Brain microvascular endothelial cell (primary cell): Measurements from ENCODE around the gene GMIP.

Experiments used
- DNase-seq: peaks from one replicate; pipeline ENCODE4 v3.0.0-alpha.2; 2020
- H3K27ac ChIP-seq: fragments of 250-450 bp; sonication (Bioruptor Pico); 2 replicates; pipeline ENCODE4 v1.5.1; 2020; ENCODE audit warnings: mild to moderate bottlenecking, moderate library complexity
- H3K27me3 ChIP-seq: fragments of 250-450 bp; sonication (Bioruptor Pico); replicated peaks from 2 replicates; pipeline ENCODE4 v1.5.1; 2020; ENCODE audit warnings: mild to moderate bottlenecking
- H3K36me3 ChIP-seq: fragments of 250-450 bp; sonication (Bioruptor Pico); replicated peaks from 2 replicates; pipeline ENCODE4 v1.5.1; 2020; ENCODE audit warnings: mild to moderate bottlenecking
- H3K4me3 ChIP-seq: 2 replicates; pipeline ENCODE4 v1.5.1; 2011; ENCODE audit warnings: low read depth, mild to moderate bottlenecking, control low read depth, low read length, moderate library complexity
- in situ Hi-C: cut with HindIII; loops from 2 replicates; pipeline ENCODE4 v1.10.0; 2017; ENCODE audit warnings: low sequenced_read_pairs, low pct_ligation_motif_present
- TF ChIP-seq, protein P1 (sequence below): IDR thresholded peaks from 2 replicates; pipeline ENCODE4 v1.5.1; 2011; ENCODE audit warnings: low read depth, mild to moderate bottlenecking, moderate library complexity, low read length, control low read depth, inconsistent platforms; ENCODE audit errors: missing control alignments

Gene GMIP

DNA sequence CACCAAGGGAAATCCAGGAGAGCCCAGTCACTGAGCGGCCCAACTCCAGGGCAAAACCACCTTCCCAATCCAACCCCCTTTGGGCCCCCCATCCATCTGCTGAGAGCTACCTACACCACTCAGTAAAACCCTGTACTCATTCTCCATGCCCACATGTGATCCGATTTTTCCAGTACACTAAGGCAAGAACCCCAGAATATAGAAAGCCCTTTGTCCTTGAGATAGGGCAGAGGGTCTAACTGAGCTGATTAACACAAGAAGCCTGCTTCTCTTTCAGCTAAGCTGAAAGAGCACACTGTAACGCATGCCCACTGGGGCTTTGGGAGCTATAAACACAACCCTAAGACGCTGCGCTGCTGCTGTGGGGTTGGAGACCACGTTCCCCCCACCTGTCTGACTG is 61.0 kb downstream of the GMIP start:
- no peaks in the 10 kb centered on the region for H3K27me3 ChIP-seq
- no peaks in the 10 kb centered on the region for H3K36me3 ChIP-seq
- H3K27ac ChIP-seq: no peak overlapping the region
- TF ChIP-seq, protein P1, sequence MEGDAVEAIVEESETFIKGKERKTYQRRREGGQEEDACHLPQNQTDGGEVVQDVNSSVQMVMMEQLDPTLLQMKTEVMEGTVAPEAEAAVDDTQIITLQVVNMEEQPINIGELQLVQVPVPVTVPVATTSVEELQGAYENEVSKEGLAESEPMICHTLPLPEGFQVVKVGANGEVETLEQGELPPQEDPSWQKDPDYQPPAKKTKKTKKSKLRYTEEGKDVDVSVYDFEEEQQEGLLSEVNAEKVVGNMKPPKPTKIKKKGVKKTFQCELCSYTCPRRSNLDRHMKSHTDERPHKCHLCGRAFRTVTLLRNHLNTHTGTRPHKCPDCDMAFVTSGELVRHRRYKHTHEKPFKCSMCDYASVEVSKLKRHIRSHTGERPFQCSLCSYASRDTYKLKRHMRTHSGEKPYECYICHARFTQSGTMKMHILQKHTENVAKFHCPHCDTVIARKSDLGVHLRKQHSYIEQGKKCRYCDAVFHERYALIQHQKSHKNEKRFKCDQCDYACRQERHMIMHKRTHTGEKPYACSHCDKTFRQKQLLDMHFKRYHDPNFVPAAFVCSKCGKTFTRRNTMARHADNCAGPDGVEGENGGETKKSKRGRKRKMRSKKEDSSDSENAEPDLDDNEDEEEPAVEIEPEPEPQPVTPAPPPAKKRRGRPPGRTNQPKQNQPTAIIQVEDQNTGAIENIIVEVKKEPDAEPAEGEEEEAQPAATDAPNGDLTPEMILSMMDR: no peak
- no peak for DNase-seq
- in situ Hi-C loops: no loop called here
- no peak overlapping the region for H3K4me3 ChIP-seq

DNA sequence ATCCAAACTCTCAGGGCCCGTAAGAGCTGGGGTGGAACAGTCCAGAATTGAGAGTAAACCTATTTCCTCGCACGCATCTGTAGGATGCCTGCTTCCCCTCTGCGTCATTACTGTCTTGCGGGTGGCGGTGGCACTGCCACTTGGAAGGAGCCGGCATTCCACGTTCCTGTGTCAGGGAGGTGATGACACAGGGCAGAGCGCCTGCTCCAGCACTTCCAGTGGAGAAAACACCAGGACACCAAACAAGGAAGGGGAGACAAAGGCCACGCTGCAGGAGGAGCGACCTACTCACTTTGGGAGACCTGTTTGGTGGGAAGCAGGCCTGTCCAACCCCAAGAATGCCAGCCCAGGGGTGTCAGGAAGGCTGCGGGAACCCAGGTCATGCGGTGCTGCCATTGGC is 62.1 kb downstream of the GMIP start:
- no peaks in the 10 kb centered on the region for H3K36me3 ChIP-seq
- no peak overlapping the region for H3K27ac ChIP-seq
- in situ Hi-C loops: no loop called here
- DNase-seq: no peak
- TF ChIP-seq, protein P1: no peak
- H3K4me3 ChIP-seq: no peak overlapping the region
- no peaks in the 10 kb centered on the region for H3K27me3 ChIP-seq

DNA sequence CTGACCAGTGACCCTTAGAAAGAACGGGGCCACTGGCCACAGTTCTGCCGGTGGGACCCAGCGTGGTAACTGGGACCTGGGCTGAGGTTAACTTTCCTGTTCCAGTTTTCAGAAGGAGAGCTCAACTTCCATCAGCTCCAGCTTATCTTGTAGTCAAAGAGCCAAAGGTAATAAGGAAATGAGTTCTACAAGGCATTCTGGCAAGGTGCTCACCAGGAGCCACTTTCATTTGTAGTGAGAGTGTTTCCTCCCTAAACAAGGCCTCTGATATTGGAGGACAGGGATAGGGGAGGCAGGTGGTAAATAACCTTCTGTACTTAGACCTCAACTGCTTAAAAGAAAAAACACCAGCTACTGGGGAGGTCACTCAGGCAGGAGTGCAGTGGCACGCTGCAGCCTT is 63.0 kb downstream of the GMIP start:
- TF ChIP-seq, protein P1: no peak
- in situ Hi-C loops: no loop called here

DNA sequence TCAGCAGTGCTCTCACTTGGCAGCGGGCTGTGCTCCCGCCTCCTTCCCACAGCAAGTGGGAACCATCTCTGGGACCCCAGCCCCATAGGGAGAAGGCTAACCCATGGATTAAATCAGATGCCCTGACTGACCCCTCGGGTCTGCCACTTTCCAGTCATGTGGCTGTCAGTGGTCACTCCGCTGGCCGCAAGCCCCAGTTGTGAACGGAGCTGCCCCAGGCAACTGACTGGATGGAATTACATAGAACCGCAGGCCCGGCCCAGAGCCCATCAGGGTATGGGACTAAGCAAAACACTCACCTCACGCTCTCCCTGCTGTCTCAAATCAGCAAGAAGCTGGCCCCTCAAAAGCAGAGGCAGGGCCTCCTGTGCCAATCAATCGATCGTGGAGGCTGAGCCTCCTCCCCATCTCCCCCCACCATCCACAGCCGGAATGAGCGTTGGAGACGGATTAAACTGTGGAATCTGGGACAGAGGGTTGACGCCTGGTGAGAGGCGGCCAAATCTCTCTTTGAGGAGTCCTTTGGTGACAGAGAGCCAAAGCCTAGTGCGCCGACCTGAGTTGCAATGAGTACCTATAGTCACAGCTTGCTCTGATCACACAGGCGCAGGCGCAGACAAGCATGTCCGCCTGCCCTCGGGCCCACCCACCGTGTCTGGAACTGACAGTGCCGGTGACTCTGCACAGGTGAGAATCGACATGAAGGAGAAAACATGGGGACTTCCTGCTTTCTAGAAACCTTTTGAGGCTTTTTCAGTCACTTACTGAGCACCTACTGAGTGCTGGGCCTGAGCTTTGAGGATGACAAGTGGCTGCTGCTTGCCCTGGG is 63.7 kb downstream of the GMIP start:
- in situ Hi-C loops: no loop called here
- DNase-seq: no peak

More for the DNA sequence above, 63.0 kb downstream of the GMIP start:
- DNase-seq: no peak
- no peak overlapping the region for H3K27ac ChIP-seq
- H3K36me3 ChIP-seq: no peaks in the 10 kb centered on the region
- no peaks in the 10 kb centered on the region for H3K27me3 ChIP-seq
- H3K4me3 ChIP-seq: no peak overlapping the region

More for the DNA sequence above, 63.7 kb downstream of the GMIP start:
- Histone ChIP-seq H3K27me3 (no peaks in the 10 kb centered on the region), H3K27ac (no peak overlapping the region), H3K36me3 (no peaks in the 10 kb centered on the region), H3K4me3 (no peak overlapping the region)
- TF ChIP-seq, protein P1: no peak
